HG03135 (cell line): ENCODE data around the gene MASP2.
"Not testable (repeated sequence)": the region's sequence is repeated elsewhere in the genome, so short reads cannot be mapped to it uniquely, and the experiment has no call there.

Experiments
- ATAC-seq: cut with Tn5 transposase; IDR thresholded peaks from one replicate; pipeline ENCODE4 v1.9.1; 2021; ENCODE audit warnings: mild to moderate bottlenecking, moderate library complexity; ENCODE audit not compliant: unreplicated experiment

Gene MASP2

GRCh38 chr1:11046625-11047365, at the start of gene MASP2:
TSS of gene MASP2 (minus strand) at chr1:11047239. CDS start at chr1:11047207, 32 bp downstream.
- no peak for ATAC-seq

GRCh38 chr1:11083784-11084183, 36.7 kb upstream of the MASP2 start:
- ATAC-seq: not testable (repeated sequence)

GRCh38 chr1:11080931-11081330, 33.9 kb upstream of the MASP2 start:
- ATAC-seq: no peak

- no peak for ATAC-seq
Observed at GRCh38 chr1:11078631-11079030, 31.6 kb upstream of the MASP2 start.

GRCh38 chr1:11073398-11073797, 26.4 kb upstream of the MASP2 start:
- not testable (repeated sequence) for ATAC-seq

GRCh38 chr1:11072216-11072917, 25.3 kb upstream of the MASP2 start:
- ATAC-seq: no peak

GRCh38 chr1:11071463-11072215, 24.6 kb upstream of the MASP2 start:
- no peak for ATAC-seq

- no peak for ATAC-seq
Observed at GRCh38 chr1:11070876-11071275, 23.8 kb upstream of the MASP2 start.

- no peak for ATAC-seq
Observed at GRCh38 chr1:11068600-11069473, 21.8 kb upstream of the MASP2 start.

GRCh38 chr1:11067716-11068599, 20.9 kb upstream of the MASP2 start:
- ATAC-seq: no peak

- ATAC-seq: no peak
Observed at GRCh38 chr1:11065796-11066195, 18.8 kb upstream of the MASP2 start.

- ATAC-seq: no peak
Observed at GRCh38 chr1:11064942-11065341, 17.9 kb upstream of the MASP2 start.

- not testable (repeated sequence) for ATAC-seq
Observed at GRCh38 chr1:11063937-11064537, 17.0 kb upstream of the MASP2 start.

- no peak for ATAC-seq
Observed at GRCh38 chr1:11062965-11063401, 15.9 kb upstream of the MASP2 start.

- ATAC-seq: no peak
Observed at GRCh38 chr1:11061652-11062365, 14.8 kb upstream of the MASP2 start.

GRCh38 chr1:11059968-11060830, 13.2 kb upstream of the MASP2 start, which contains the start of gene SRM:
TSS of gene SRM (minus strand) at chr1:11060018. CDS start at chr1:11059943, 75 bp downstream.
- ATAC-seq: peak; percentile 86

- peak; percentile 32 for ATAC-seq
Observed at GRCh38 chr1:11059155-11059967, 12.3 kb upstream of the MASP2 start.
